Effector memory CD8-positive, alpha-beta T cell (primary cell): ENCODE measurements around the gene ZNF428.
"Not testable (repeated sequence)": the region's sequence is repeated elsewhere in the genome, so short reads cannot be mapped to it uniquely, and the experiment has no call there.

Experiments used
- ATAC-seq: fragments of 150-1000 bp; cut with Tn5 transposase; replicated peaks from 2 replicates; pipeline ENCODE4 v1.10.0; 2021; ENCODE audit warnings: mild to moderate bottlenecking, moderate library complexity
- DNase-seq, 3 experiments: peaks; one replicate each; pipeline ENCODE4 v3.0.0; 2021
- H3K27ac Mint-ChIP-seq, 2 donors: one replicate each; pipeline ENCODE4 v1.8.0; 2022; ENCODE audit warnings: mild to moderate bottlenecking in 2 of 2, mixed read lengths in 2 of 2, moderate library complexity in 2 of 2
- H3K27me3 Mint-ChIP-seq, 2 donors: one replicate each; pipeline ENCODE4 v1.8.0; 2022; ENCODE audit warnings: mixed read lengths in 2 of 2
- H3K36me3 Mint-ChIP-seq: one replicate; pipeline ENCODE4 v1.8.0; 2022; ENCODE audit warnings: mild to moderate bottlenecking, moderate library complexity, mixed read lengths; ENCODE audit not compliant: insufficient read depth
- H3K4me1 Mint-ChIP-seq, 2 donors: one replicate each; pipeline ENCODE4 v1.8.0; 2022; ENCODE audit warnings: low read depth in 2 of 2, mixed read lengths in 2 of 2
- H3K4me3 Mint-ChIP-seq, 2 donors: one replicate each; pipeline ENCODE4 v1.8.0; 2022; ENCODE audit warnings: mild to moderate bottlenecking in 2 of 2, mixed read lengths in 2 of 2, moderate library complexity in 2 of 2
- H3K9me3 Mint-ChIP-seq, 2 donors: one replicate each; pipeline ENCODE4 v1.8.0; 2022; ENCODE audit warnings: mixed read lengths in 2 of 2

ZNF428 gene

DNA sequence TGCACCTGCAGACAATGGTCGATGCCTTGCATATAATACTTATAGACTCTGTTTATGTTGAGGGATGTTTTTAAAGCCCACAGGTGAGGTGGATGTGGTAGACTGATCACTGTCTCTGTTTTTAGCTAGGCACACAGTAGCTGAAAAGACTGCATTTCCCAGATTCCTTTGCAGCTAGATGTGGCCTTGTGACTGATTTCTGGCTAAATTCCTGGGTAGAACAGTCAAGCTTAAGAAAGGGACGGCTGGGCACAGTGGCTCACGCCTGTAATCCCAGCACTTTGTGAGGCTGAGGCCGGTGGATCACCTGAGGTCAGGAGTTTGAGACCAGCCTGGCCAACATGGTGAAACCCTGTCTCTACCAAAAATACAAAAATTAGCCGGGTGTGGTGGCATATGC is 19.1 kb downstream of the ZNF428 start:
- ATAC-seq, DNase-seq, H3K9me3 Mint-ChIP-seq, H3K27me3 Mint-ChIP-seq, H3K4me3 Mint-ChIP-seq: not testable (repeated sequence)
- Mint-ChIP-seq H3K27ac (peak overlapping the region in 1 of 2 donors; percentile 35), H3K36me3 (peaks cover 40% of the 10 kb centered on the region), H3K4me1 (peaks cover 28 to 33% of the 10 kb centered on the region in 2 donors)

DNA sequence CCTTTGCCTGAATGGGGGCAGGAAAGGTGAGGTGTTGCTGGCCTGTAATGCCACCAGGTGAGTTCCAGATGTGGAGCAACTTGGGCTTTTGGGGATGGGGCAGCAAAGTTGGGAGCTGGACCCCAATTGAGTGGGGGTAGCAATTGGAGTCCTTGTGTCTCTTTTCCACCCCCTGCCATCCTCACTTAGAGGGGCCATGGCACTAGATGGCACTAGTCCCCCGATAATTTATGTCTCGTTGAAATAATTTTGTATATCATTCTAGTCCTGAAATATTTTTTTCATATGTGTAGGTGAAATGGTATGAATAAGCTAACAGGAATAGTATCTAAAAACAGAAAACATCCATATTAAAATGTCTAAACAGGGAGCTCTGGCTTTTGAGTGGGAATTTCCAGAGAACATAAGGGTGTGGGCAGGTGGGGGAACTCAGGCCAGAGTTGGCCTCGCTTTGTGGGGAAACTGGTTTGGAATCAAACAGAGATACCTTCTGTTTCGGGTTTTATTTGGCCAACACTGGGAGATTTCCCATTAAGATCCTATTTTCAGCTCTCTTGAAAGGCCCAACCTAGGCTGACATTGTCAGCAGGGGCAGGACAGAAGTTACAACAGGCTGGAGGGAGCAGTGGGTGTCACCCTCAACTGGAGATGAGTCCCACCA is 19.7 kb downstream of the ZNF428 start:
- no peak for ATAC-seq
- DNase-seq, result no peak
- Mint-ChIP-seq H3K9me3 (no peaks in the 10 kb centered on the region), H3K4me1 (peaks cover 31 to 36% of the 10 kb centered on the region in 2 donors), H3K27me3 (no peaks in the 10 kb centered on the region), H3K4me3 (no peak overlapping the region), H3K36me3 (peaks cover 37% of the 10 kb centered on the region), H3K27ac (peak overlapping the region; percentile 35 to 59)

GRCh38 chr19:43598445-43599240 is 20.8 kb downstream of the ZNF428 start:
- Mint-ChIP-seq H3K9me3 (no peaks in the 10 kb centered on the region), H3K36me3 (peaks cover 36% of the 10 kb centered on the region), H3K4me3 (peak overlapping the region in 1 of 2 donors; percentile 97), H3K4me1 (peaks cover 34 to 36% of the 10 kb centered on the region in 2 donors), H3K27me3 (no peaks in the 10 kb centered on the region), H3K27ac (peak overlapping the region; percentile 59 to 100)
- no peak for ATAC-seq
- DNase-seq, result no peak

DNA sequence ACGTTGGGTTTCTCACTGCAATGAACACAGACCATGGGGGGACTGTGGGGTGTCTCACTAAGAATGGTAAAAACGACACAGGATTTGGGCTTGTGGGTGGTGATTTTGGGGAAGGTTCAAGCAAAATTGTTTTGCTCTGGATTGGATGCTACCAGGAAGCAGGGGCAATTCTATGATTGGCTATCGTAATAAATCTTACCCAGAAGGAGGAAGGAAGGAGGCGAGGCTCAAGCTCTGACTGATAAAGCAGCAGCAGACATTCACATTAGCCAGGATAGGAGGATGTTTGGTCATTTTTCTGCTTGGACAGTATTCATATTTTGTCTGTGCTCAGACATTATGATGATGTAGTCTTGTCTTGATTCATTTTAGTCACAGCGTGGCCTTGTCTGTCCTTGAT is 21.6 kb downstream of the ZNF428 start:
- ATAC-seq, result no peak
- Mint-ChIP-seq H3K9me3 (no peaks in the 10 kb centered on the region), H3K4me1 (peaks cover 37 to 41% of the 10 kb centered on the region in 2 donors), H3K27ac (peak overlapping the region; percentile 100), H3K4me3 (peak overlapping the region; percentile 96 to 97), H3K27me3 (no peaks in the 10 kb centered on the region), H3K36me3 (peaks cover 36% of the 10 kb centered on the region)
- no peak for DNase-seq

DNA sequence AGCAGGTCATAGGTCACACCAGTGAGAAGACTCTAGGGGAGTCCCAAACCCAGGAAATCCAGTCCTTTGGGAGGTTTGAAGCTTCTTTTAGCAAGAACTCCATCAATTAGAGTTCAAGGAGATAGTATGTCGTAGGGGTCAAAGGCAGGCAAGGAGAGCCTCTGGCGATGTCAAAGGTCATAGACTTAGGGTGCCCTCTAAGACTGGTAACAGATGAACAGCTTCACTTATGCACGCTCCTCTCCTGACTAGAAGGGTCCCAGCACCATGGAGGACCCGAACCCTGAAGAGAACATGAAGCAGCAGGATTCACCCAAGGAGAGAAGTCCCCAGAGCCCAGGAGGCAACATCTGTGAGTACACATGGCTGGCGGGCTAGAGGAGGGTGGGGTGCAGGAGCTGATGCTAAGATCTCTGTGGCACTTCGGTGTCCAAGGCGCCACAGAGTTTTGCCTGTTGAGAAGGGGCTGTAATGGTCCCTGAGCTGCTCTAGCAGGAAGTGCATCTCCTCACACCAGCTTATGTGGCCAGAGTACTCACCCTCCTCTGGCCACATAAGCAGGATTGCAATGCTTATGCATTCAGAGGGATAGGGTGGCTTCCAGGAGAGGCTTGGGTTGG is 22.5 kb downstream of the ZNF428 start:
- Mint-ChIP-seq H3K36me3 (peaks cover 39% of the 10 kb centered on the region), H3K9me3 (no peaks in the 10 kb centered on the region), H3K27ac (peak overlapping the region; percentile 100), H3K4me1 (peaks cover 41% of the 10 kb centered on the region in 2 donors), H3K4me3 (peak overlapping the region; percentile 96 to 97), H3K27me3 (no peaks in the 10 kb centered on the region)
- ATAC-seq, result no peak
- no peak for DNase-seq

DNA sequence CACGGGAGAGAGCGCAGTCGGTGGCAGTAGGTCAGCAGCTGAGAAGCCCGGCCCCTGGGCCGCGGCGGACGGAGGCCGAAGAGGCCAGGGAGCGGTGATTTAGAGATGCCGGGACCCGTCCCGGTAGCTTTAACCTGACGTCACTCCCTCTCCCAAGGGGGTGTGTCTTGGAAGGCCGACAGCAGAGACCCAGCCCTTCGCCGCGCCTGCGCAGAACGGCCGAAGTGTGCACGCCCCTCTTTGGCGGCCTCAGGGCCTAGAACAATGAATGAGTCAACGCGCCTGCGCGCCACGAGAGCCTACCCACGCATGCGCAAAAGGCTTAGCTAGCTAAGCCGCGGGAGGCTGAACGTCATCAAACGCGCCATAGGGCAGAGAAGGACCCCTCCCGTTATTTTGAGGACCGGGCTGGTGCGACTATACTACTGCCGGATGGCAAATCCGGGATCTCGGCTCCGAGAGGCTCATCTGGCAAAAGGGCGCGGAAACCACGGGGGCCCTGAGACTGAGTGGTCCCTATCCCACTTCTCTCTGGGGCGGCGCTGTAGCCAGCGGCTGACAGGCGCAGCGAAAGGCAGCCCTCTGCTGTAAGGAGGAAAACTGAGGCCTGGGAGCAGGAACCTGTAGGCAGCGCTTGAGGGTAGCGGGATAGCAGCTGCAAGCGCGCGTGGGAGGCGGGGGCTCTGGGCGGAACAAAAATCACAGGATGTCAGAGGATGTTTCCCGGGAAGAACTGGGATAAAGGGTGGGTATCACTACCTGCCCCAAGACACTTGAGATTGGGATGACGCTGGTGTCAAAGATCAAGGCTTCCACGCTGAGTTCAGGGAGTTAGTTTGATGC is 23.2 kb downstream of the ZNF428 start, which contains the start of the genes IRGQ and ZNF576:
Gene IRGQ, minus strand, starts transcription at position 136 of the 843 bp plus-strand sequence. CDS start 796 bp downstream, outside the sequence.
Gene ZNF576, plus strand, starts transcription at position 597 of the 843 bp plus-strand sequence. CDS start 514 bp downstream, outside the sequence.
- Mint-ChIP-seq H3K36me3 (peaks cover 42% of the 10 kb centered on the region), H3K4me3 (peak within 1 kb of the TSS; percentile 96 to 97), H3K27me3 (no peaks in the 10 kb centered on the region), H3K4me1 (peaks cover 41% of the 10 kb centered on the region in 2 donors), H3K27ac (peak within 1 kb of the TSS; percentile 100), H3K9me3 (no peaks in the 10 kb centered on the region)
- peak; percentile 99 to 100 (median 100) for DNase-seq
- ATAC-seq, result peak; percentile 73

GRCh38 chr19:43595605-43595998 is 23.8 kb downstream of the ZNF428 start:
- peak in 1 of 3 experiments; percentile 16 for DNase-seq
- Mint-ChIP-seq H3K27ac (peak overlapping the region; percentile 100), H3K36me3 (peaks cover 43% of the 10 kb centered on the region), H3K27me3 (no peaks in the 10 kb centered on the region), H3K4me3 (peak overlapping the region; percentile 96 to 97), H3K4me1 (peaks cover 43 to 45% of the 10 kb centered on the region in 2 donors), H3K9me3 (no peaks in the 10 kb centered on the region)
- ATAC-seq, result peak; percentile 10

GRCh38 chr19:43594710-43595604 is 24.5 kb downstream of the ZNF428 start:
- ATAC-seq (peak; percentile 61), DNase-seq (peak; percentile 61 to 71 (median 71))
- Mint-ChIP-seq H3K27ac (peak overlapping the region; percentile 100), H3K4me3 (peak overlapping the region; percentile 96 to 97), H3K9me3 (no peaks in the 10 kb centered on the region), H3K36me3 (peaks cover 43% of the 10 kb centered on the region), H3K4me1 (peaks cover 44 to 48% of the 10 kb centered on the region in 2 donors), H3K27me3 (no peaks in the 10 kb centered on the region)

DNA sequence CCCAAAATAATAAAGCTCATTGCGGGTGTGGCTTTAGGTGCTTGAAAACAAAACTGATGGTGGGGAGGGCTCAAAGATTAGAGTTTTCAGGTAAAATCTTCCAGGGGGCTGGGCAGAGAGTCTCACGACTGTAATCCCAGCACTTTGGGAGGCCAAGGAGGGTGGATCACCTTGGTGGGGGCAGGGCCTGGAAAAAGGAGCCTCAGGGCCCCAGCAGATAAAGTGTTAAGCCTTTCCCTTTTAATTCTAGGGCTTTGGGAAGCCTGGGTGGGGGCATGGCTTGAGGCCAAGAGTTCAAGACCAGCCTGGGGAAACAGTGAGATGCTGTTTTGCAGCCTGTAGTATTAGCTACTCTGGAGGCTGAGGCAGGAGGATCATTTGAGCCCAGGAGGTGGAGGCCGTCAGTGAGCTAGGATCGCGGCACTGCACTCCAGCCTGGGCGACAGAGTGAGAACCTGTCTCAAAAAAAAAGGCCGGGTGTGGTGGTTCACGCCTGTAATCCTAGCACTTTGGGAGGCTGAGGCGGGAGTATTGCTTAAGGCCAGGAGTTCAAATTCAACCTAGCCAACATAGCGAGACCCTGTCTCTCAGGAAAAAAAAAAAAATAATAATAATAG is 25.2 kb downstream of the ZNF428 start:
- H3K36me3 Mint-ChIP-seq, result peaks cover 41% of the 10 kb centered on the region
- DNase-seq (no peak), ATAC-seq (no peak)
- H3K27me3 Mint-ChIP-seq, result no peaks in the 10 kb centered on the region
- no peaks in the 10 kb centered on the region for H3K9me3 Mint-ChIP-seq
- peaks cover 49 to 53% of the 10 kb centered on the region in 2 donors for H3K4me1 Mint-ChIP-seq
- H3K27ac Mint-ChIP-seq, result peak overlapping the region; percentile 23 to 100
- H3K4me3 Mint-ChIP-seq, result peak overlapping the region; percentile 96 to 97

DNA sequence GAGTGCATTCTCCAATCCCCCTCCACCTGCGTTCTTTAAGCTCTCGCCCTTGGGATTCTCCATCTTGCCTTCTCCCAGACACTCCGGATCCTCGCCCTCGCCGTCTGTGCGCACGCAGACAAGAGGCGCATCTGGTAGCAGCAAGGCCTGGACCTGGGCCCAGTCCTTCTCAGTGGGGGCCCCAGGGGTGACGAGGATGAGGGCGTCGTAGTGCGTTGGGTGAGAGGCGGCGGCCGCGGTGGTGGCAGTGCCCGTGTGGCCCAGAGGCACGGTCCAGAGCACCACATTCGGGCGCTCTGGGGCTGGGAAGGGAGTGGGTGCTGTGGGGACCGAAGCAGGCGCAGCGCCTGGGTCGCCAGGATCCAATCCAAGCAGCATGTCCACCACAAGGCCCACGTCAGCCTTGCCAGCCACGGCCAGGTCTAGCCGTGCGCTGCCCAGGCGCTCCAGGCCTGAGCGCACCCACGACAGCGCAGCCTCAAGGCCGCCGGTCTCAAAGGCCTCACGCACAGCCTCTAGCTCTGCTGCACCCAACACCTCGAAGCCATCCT is 26.6 kb downstream of the ZNF428 start:
- Mint-ChIP-seq H3K27ac (peak overlapping the region; percentile 23 to 80), H3K36me3 (peaks cover 40% of the 10 kb centered on the region), H3K9me3 (no peaks in the 10 kb centered on the region), H3K4me1 (peaks cover 43 to 45% of the 10 kb centered on the region in 2 donors), H3K27me3 (no peaks in the 10 kb centered on the region), H3K4me3 (peak overlapping the region in 1 of 2 donors; percentile 42)
- ATAC-seq (no peak), DNase-seq (no peak)

GRCh38 chr19:43591904-43592772 is 27.3 kb downstream of the ZNF428 start:
- Mint-ChIP-seq H3K36me3 (peaks cover 38% of the 10 kb centered on the region), H3K4me3 (peak overlapping the region in 1 of 2 donors; percentile 42), H3K4me1 (peaks cover 36 to 40% of the 10 kb centered on the region in 2 donors), H3K27me3 (no peaks in the 10 kb centered on the region), H3K9me3 (no peaks in the 10 kb centered on the region), H3K27ac (peak overlapping the region in 1 of 2 donors; percentile 77)
- ATAC-seq, result no peak
- no peak for DNase-seq
